GM12892 (cell line): Measurements from ENCODE around the gene LIMS2.

Source experiments
- POLR2A ChIP-seq: IDR thresholded peaks from 2 replicates; pipeline ENCODE4 v1.6.1; 2011; ENCODE audit warnings: low read depth, low read length, control low read depth
- POLR2AphosphoS5 ChIP-seq: IDR thresholded peaks from 2 replicates; pipeline ENCODE4 v1.6.1; 2011; ENCODE audit warnings: low read depth, low read length, control low read depth

DNA sequence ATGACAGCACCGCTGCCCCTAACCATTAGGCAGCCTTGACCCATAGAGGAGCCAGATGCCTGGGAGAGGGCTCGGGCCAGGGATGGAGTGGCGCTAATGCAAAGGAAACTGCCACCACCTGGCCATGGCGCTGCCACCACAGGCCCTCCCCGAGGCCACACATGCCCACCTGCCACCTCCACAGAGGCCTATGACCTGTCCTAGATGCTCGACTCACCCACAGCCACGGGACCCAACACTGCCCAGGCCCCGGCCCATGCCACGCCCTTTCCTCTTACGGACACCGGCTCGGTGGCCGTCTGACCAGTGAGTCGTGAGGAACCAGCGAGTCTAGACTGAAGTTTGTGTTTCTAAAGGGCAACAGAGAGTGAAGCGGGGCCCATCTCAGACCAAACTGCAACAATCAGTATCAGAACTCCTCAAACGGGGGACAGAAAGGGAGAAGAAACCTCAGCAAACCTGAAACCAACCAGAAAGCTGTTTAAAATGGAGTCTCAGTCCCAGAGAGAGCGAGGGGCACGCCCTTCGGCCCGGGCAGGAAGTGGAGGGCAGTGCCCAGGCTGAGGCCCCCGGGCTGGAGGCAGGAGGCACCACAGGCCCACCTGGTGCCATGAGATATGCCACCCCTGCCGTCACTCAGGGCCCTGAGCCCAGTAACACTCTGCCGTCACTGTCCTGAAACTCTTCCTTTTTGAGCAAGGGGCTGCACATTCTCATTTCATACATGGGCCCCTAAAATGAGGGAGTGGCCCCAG, 28.7 kb downstream of the LIMS2 start:
- no peak for TF ChIP-seq POLR2AphosphoS5
- TF ChIP-seq POLR2A, result no peak
